GM12873 (cell line): Measurements from ENCODE around the gene OGA.

Experiments
- CTCF ChIP-seq: IDR thresholded peaks from 2 replicates; pipeline ENCODE4 v1.5.1; 2012; ENCODE audit warnings: low read depth, mild to moderate bottlenecking, moderate library complexity, low read length, control low read depth; ENCODE audit not compliant: insufficient read depth; ENCODE audit errors: missing control alignments

OGA gene

GRCh38 chr10:101776161-101776817 is 42.0 kb downstream of the OGA start:
- no peak for TF ChIP-seq CTCF

DNA sequence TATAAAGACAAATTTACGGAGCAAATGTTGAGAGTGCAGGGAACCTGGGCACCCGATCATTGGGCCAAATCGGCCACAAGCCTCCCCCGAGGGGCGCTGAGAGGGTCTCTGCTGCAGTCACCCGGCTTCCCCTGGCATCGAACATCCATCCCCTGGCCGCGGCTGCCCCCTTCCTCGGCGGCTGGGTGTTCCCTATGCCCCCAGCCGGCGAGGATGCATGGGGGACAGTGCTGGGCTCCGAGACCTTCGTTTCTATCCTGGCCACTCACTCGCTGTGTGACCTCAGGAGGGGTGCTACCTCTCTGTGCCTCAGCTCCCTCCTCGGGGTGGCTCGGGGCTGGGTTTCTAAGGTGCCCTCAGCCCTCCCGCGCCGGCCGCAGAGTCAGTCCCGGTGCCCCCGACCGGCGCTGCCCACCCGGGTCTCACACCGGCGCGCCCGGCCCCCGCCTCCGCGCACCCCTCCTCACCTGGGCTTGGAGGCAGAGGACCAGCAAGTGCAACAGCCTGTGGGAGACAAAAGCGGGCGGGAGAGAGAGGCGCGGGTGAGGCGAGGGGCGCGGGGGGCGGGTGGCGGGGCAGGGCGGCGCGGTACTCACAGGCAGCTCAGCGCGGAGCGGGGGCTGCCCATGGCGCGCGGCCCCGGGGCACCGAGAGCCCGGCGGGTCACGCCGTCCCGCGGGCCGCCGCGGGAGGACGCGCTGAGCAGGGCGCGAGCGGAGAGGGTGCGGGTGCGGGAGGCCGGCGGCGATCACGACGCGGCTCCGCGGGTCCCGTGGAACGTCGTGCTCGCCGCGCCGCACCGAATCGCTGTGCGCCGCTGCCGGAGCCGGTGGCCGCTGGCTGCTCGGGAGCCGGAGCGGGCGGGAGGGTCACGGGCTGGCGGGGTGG is 42.7 kb downstream of the OGA start, which contains the start of gene FGF8:
Gene FGF8, minus strand, starts transcription at position 842 of the 888 bp plus-strand sequence. Its CDS starts 214 bp downstream, at position 628.
- no peak for TF ChIP-seq CTCF

- no peak for TF ChIP-seq CTCF
These were observed 43.5 kb downstream of the OGA start for GRCh38 chr10:101774589-101775272.

GRCh38 chr10:101773923-101774588 is 44.2 kb downstream of the OGA start:
- TF ChIP-seq CTCF, result no peak

- no peak for TF ChIP-seq CTCF
These were observed 45.1 kb downstream of the OGA start for GRCh38 chr10:101772895-101773761.

DNA sequence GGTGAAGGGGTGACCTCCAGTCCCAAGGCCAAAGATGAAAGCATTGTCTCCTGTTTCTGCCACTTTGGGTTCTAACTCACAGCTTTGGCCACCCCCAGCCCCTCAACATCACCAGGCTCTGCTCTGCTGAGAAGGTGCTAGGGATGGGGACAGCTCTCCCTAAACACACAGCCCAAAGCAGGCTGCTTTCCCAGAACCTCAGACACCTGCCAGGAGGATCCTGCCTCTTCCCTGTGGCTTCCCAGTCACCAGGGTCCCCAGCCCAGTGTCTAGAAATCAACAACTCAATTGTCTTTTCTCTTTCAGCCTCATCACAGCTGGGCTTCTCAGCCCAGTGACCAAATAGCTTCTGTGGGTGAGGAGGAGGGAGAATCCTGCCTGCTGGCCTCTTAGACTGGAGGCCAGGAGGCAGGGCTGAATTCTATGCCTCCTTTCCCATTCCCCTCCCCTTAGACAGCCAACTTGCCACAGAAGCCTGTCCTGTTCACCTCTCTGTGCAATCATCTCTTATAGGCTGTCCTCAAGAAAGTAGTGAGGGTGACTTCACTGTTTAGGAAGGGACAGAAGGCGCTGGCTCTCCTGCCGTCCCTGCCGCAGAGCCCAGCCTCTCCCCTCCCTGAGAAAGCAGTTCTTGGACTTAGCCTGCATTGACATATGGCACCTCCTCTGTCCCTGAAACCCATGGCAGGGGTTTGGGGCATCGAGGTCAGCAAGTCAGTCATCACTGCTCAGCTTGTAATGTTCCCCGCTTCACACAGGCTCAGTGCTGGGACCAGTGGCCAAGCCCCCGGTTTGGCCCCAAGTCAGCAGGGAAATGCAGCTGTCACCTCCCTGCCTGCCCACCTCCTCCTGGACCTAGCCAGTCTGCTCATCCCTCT is 46.0 kb downstream of the OGA start:
- no peak for TF ChIP-seq CTCF
